CD8-positive, alpha-beta memory T cell (primary cell): ENCODE results near the gene FHL1. TPM values are rescaled to one million over a fixed set of nuclear protein-coding genes. Genes with fewer than 3 reads are reported as not detected.

ENCODE experiments used
- CTCF ChIA-PET: fragments of 350-600 bp; sonication (Branson Sonifier 250); formaldehyde crosslinking; loops from one replicate; lab custom pipeline; 2021; ENCODE audit warnings: antibody characterized with exemption; lab: Charles Lee
- POLR2A ChIA-PET: fragments of 350-600 bp; sonication (Branson Sonifier 250); formaldehyde crosslinking; loops from one replicate; lab custom pipeline; 2021; ENCODE audit warnings: antibody characterized with exemption; lab: Charles Lee
- DNase-seq, 5 donors: peaks; one replicate each; pipeline versions ENCODE4 v3.0.0 to v3.0.0-alpha.2; 2020 to 2022; ENCODE audit warnings: mixed read lengths in 1 of 5
- H3K27ac ChIP-seq: one replicate; pipeline ENCODE4 v1.7.0; 2013; ENCODE audit warnings: low read depth, mild to moderate bottlenecking, low read length, moderate library complexity
- H3K27me3 ChIP-seq: 2 replicates; pipeline ENCODE4 v1.7.0; 2013; ENCODE audit warnings: low read length, mild to moderate bottlenecking; ENCODE audit not compliant: insufficient read depth, poor library complexity, severe bottlenecking
- H3K36me3 ChIP-seq: 2 replicates; pipeline ENCODE4 v1.7.0; 2013; ENCODE audit warnings: mild to moderate bottlenecking, low read length, moderate library complexity; ENCODE audit not compliant: insufficient read depth
- H3K4me1 ChIP-seq: 2 replicates; pipeline ENCODE4 v1.7.0; 2013; ENCODE audit warnings: mild to moderate bottlenecking, low read length, moderate library complexity; ENCODE audit not compliant: insufficient read depth
- H3K4me3 ChIP-seq: 2 replicates; pipeline ENCODE4 v1.7.0; 2013; ENCODE audit warnings: mild to moderate bottlenecking, low read length
- H3K9me3 ChIP-seq: 2 replicates; pipeline ENCODE4 v1.7.0; 2013; ENCODE audit warnings: mild to moderate bottlenecking, low read length
- H3K27ac Mint-ChIP-seq, 8 donors: one replicate each; pipeline ENCODE4 v1.8.0; 2020 to 2021; ENCODE audit warnings: mixed read lengths in 8 of 8, mild to moderate bottlenecking in 6 of 8, inconsistent platforms in 3 of 8, moderate library complexity in 3 of 8
- H3K27me3 Mint-ChIP-seq, 2 donors: one replicate each; pipeline ENCODE4 v1.8.0; 2020 to 2021; ENCODE audit warnings: mixed read lengths in 2 of 2, mild to moderate bottlenecking in 1 of 2, moderate library complexity in 1 of 2
- H3K36me3 Mint-ChIP-seq, 3 donors: one replicate each; pipeline ENCODE4 v1.8.0; 2020 to 2021; ENCODE audit warnings: mixed read lengths in 3 of 3, inconsistent platforms in 1 of 3, mild to moderate bottlenecking in 1 of 3
- H3K4me1 Mint-ChIP-seq, 3 donors: one replicate each; pipeline ENCODE4 v1.8.0; 2020 to 2021; ENCODE audit warnings: mixed read lengths in 3 of 3, inconsistent platforms in 1 of 3, mild to moderate bottlenecking in 1 of 3
- H3K4me3 Mint-ChIP-seq, 7 donors: one replicate each; pipeline ENCODE4 v1.8.0; 2020 to 2021; ENCODE audit warnings: mixed read lengths in 7 of 7, mild to moderate bottlenecking in 6 of 7, moderate library complexity in 4 of 7, inconsistent platforms in 2 of 7
- H3K9me3 Mint-ChIP-seq, 5 donors: one replicate each; pipeline ENCODE4 v1.8.0; 2020 to 2022; ENCODE audit warnings: mixed read lengths in 5 of 5, mild to moderate bottlenecking in 3 of 5, moderate library complexity in 2 of 5, inconsistent platforms in 1 of 5
- polyA plus RNA-seq: library from polyadenylated mRNA; unstranded; fragments of 300-500 nt; fragmentation: Illumina TruSeq; gene quantifications from one replicate; pipeline ENCODE4 v1.2.3, GENCODE V29; 2021
- total RNA-seq, 2 experiments: library from RNA; stranded (reverse); gene quantifications; one replicate each; pipeline ENCODE4 v1.2.3, GENCODE V29; 2021

Gene FHL1
- total and polyA plus RNA-seq, 3 experiments from 2014 or later = 7.5 to 18.5 (median 8.1) TPM

- H3K4me1 ChIP-seq = no peaks in the 10 kb centered on the region
- Mint-ChIP-seq H3K36me3 (peaks cover 0 to 2% (median 0%) of the 10 kb centered on the region in 3 donors), H3K4me3 (no peak overlapping the region), H3K27me3 (peaks cover 0 to 6% of the 10 kb centered on the region in 2 donors), H3K4me1 (peaks cover 8 to 15% (median 12%) of the 10 kb centered on the region in 3 donors), H3K9me3 (no peaks in the 10 kb centered on the region), H3K27ac (no peak overlapping the region)
- no peaks in the 10 kb centered on the region for H3K36me3 ChIP-seq
- no peaks in the 10 kb centered on the region for H3K9me3 ChIP-seq
- no peaks in the 10 kb centered on the region for H3K27me3 ChIP-seq
- DNase-seq = no peak
- H3K4me3 ChIP-seq = no peak overlapping the region
- ChIA-PET CTCF (no interaction called here), POLR2A (no interaction called here)
- no peak overlapping the region for H3K27ac ChIP-seq
Observed at GRCh38 chrX:136255541-136255940, 108.2 kb downstream of the FHL1 start.

GRCh38 chrX:136256026-136256425 lies 108.7 kb downstream of the FHL1 start:
- DNase-seq = no peak
- Mint-ChIP-seq H3K27ac (no peak overlapping the region), H3K9me3 (no peaks in the 10 kb centered on the region), H3K27me3 (peaks cover 0 to 6% of the 10 kb centered on the region in 2 donors), H3K36me3 (peaks cover 0 to 2% (median 0%) of the 10 kb centered on the region in 3 donors), H3K4me1 (peaks cover 8 to 15% (median 12%) of the 10 kb centered on the region in 3 donors), H3K4me3 (no peak overlapping the region)
- no peak overlapping the region for H3K4me3 ChIP-seq
- no peaks in the 10 kb centered on the region for H3K9me3 ChIP-seq
- no peaks in the 10 kb centered on the region for H3K4me1 ChIP-seq
- H3K36me3 ChIP-seq = no peaks in the 10 kb centered on the region
- H3K27ac ChIP-seq = no peak overlapping the region
- ChIA-PET CTCF (no interaction called here), POLR2A (no interaction called here)
- H3K27me3 ChIP-seq = no peaks in the 10 kb centered on the region

GRCh38 chrX:136258951-136259350 lies 111.6 kb downstream of the FHL1 start:
- Histone ChIP-seq H3K27me3 (no peaks in the 10 kb centered on the region), H3K27ac (no peak overlapping the region), H3K4me1 (no peaks in the 10 kb centered on the region), H3K4me3 (no peak overlapping the region), H3K9me3 (no peaks in the 10 kb centered on the region), H3K36me3 (no peaks in the 10 kb centered on the region)
- ChIA-PET CTCF (no interaction called here), POLR2A (no interaction called here)
- Mint-ChIP-seq H3K27me3 (peaks cover 0 to 2% of the 10 kb centered on the region in 2 donors), H3K9me3 (no peaks in the 10 kb centered on the region), H3K4me3 (no peak overlapping the region), H3K27ac (peak overlapping the region in 3 of 8 donors; percentile 46 to 72 (median 70)), H3K4me1 (peaks cover 6 to 12% (median 11%) of the 10 kb centered on the region in 3 donors), H3K36me3 (no peaks in the 10 kb centered on the region)
- DNase-seq = no peak

GRCh38 chrX:136259543-136259942 lies 112.2 kb downstream of the FHL1 start:
- peak overlapping the region in 4 of 8 donors; percentile 25 to 90 (median 82) for H3K27ac Mint-ChIP-seq
- Histone ChIP-seq H3K27ac (no peak overlapping the region), H3K4me1 (no peaks in the 10 kb centered on the region), H3K4me3 (no peak overlapping the region), H3K36me3 (no peaks in the 10 kb centered on the region), H3K9me3 (no peaks in the 10 kb centered on the region), H3K27me3 (no peaks in the 10 kb centered on the region)
- H3K27me3 Mint-ChIP-seq = no peaks in the 10 kb centered on the region
- ChIA-PET CTCF (no interaction called here), POLR2A (no interaction called here)
- peaks cover 6 to 12% (median 11%) of the 10 kb centered on the region in 3 donors for H3K4me1 Mint-ChIP-seq
- no peaks in the 10 kb centered on the region for H3K36me3 Mint-ChIP-seq
- no peak overlapping the region for H3K4me3 Mint-ChIP-seq
- no peak for DNase-seq
- H3K9me3 Mint-ChIP-seq = no peaks in the 10 kb centered on the region

GRCh38 chrX:136260776-136261175 lies 113.4 kb downstream of the FHL1 start:
- ChIA-PET POLR2A (no interaction called here), CTCF (no interaction called here)
- Histone ChIP-seq H3K4me1 (no peaks in the 10 kb centered on the region), H3K9me3 (no peaks in the 10 kb centered on the region), H3K36me3 (no peaks in the 10 kb centered on the region), H3K27me3 (no peaks in the 10 kb centered on the region), H3K4me3 (no peak overlapping the region), H3K27ac (no peak overlapping the region)
- peak overlapping the region in 1 of 7 donors; percentile 28 for H3K4me3 Mint-ChIP-seq
- H3K4me1 Mint-ChIP-seq = peaks cover 6 to 12% (median 11%) of the 10 kb centered on the region in 3 donors
- H3K9me3 Mint-ChIP-seq = no peaks in the 10 kb centered on the region
- no peaks in the 10 kb centered on the region for H3K36me3 Mint-ChIP-seq
- DNase-seq = no peak
- H3K27me3 Mint-ChIP-seq = no peaks in the 10 kb centered on the region
- no peak overlapping the region for H3K27ac Mint-ChIP-seq

Other genes starting within 250 kb of the FHL1 start
- gene MMGT1, start 173.5 kb upstream of the FHL1 start, total RNA-seq = 10 to 100 TPM; 27.6 to 28.4 TPM
- 8.2 TPM for gene MMGT1, start 173.5 kb upstream of the FHL1 start, polyA plus RNA-seq
- 10 to 100 TPM; 14.9 to 16.2 TPM for gene SLC9A6, start 162.1 kb upstream of the FHL1 start, total RNA-seq
- 18.0 TPM for gene SLC9A6, start 162.1 kb upstream of the FHL1 start, polyA plus RNA-seq
- gene MAP7D3, start 103.9 kb downstream of the FHL1 start, total RNA-seq = 10 to 100 TPM; 18.7 to 19.0 TPM
- gene MAP7D3, start 103.9 kb downstream of the FHL1 start, polyA plus RNA-seq = 6.2 TPM
- not detected for gene ADGRG4, start 153.4 kb downstream of the FHL1 start, total RNA-seq
- not detected for gene ADGRG4, start 153.4 kb downstream of the FHL1 start, polyA plus RNA-seq